Measurements from ENCODE around the gene ZHX3.

The ZHX3 gene

GRCh38 chr20:41347523-41348429 is 30.2 kb upstream of the ZHX3 start:
- FAIRE-seq (no peak), DNase-seq (ENCODE audit: insufficient read length, low spot score) (no peak)
- TF ChIP-seq SPI1 (IDR thresholded peaks at IDR 0.05; ENCODE audit: low read depth, low read length) (no peak), POU2F2 (IDR thresholded peaks at IDR 0.05; ENCODE audit: low read depth, low read length) (no peak), POLR2AphosphoS5 (IDR thresholded peaks at IDR 0.05; ENCODE audit: low read depth, low read length) (no peak), PAX5 (IDR thresholded peaks at IDR 0.05; ENCODE audit: insufficient read depth, low read length, severe bottlenecking) (no peak), TAF1 (IDR thresholded peaks at IDR 0.05; ENCODE audit: low read depth, low read length) (no peak), POLR2A (IDR thresholded peaks at IDR 0.05; ENCODE audit: low read depth, low read length) (no peak)

GRCh38 chr20:41345729-41346067 is 28.2 kb upstream of the ZHX3 start:
- FAIRE-seq, result no peak
- DNase-seq (ENCODE audit: insufficient read length, low spot score), result no peak
- TF ChIP-seq TAF1 (IDR thresholded peaks at IDR 0.05; ENCODE audit: low read depth, low read length), result no peak
- no peak for TF ChIP-seq PAX5 (IDR thresholded peaks at IDR 0.05; ENCODE audit: insufficient read depth, low read length, severe bottlenecking)

GRCh38 chr20:41344938-41345728 is 27.6 kb upstream of the ZHX3 start:
- DNase-seq (ENCODE audit: insufficient read length, low spot score), result no peak
- TF ChIP-seq TAF1 (IDR thresholded peaks at IDR 0.05; ENCODE audit: low read depth, low read length) (no peak), POLR2AphosphoS5 (IDR thresholded peaks at IDR 0.05; ENCODE audit: low read depth, low read length) (no peak), POLR2A (IDR thresholded peaks at IDR 0.05; ENCODE audit: low read depth, low read length) (no peak), POU2F2 (IDR thresholded peaks at IDR 0.05; ENCODE audit: low read depth, low read length) (no peak), SPI1 (IDR thresholded peaks at IDR 0.05; ENCODE audit: low read depth, low read length) (no peak), PAX5 (IDR thresholded peaks at IDR 0.05; ENCODE audit: insufficient read depth, low read length, severe bottlenecking) (no peak)

GRCh38 chr20:41344477-41344876 is 26.9 kb upstream of the ZHX3 start:
- TF ChIP-seq POLR2A (IDR thresholded peaks at IDR 0.05; ENCODE audit: low read depth, low read length), result no peak
- no peak for TF ChIP-seq TAF1 (IDR thresholded peaks at IDR 0.05; ENCODE audit: low read depth, low read length)
- no peak for TF ChIP-seq POU2F2 (IDR thresholded peaks at IDR 0.05; ENCODE audit: low read depth, low read length)
- TF ChIP-seq POLR2AphosphoS5 (IDR thresholded peaks at IDR 0.05; ENCODE audit: low read depth, low read length), result no peak
- TF ChIP-seq SPI1 (IDR thresholded peaks at IDR 0.05; ENCODE audit: low read depth, low read length), result no peak
- TF ChIP-seq PAX5 (IDR thresholded peaks at IDR 0.05; ENCODE audit: insufficient read depth, low read length, severe bottlenecking), result no peak
- DNase-seq (ENCODE audit: insufficient read length, low spot score) (no peak), FAIRE-seq (no peak)

More at GRCh38 chr20:41344938-41345728, 27.6 kb upstream of the ZHX3 start:
- FAIRE-seq, result no peak

GRCh38 chr20:41342474-41343464 is 25.2 kb upstream of the ZHX3 start:
- no peak for FAIRE-seq
- no peak for TF ChIP-seq PAX5 (IDR thresholded peaks at IDR 0.05; ENCODE audit: insufficient read depth, low read length, severe bottlenecking)
- no peak for TF ChIP-seq POU2F2 (IDR thresholded peaks at IDR 0.05; ENCODE audit: low read depth, low read length)
- no peak for TF ChIP-seq POLR2A (IDR thresholded peaks at IDR 0.05; ENCODE audit: low read depth, low read length)
- TF ChIP-seq TAF1 (IDR thresholded peaks at IDR 0.05; ENCODE audit: low read depth, low read length), result no peak
- no peak for TF ChIP-seq SPI1 (IDR thresholded peaks at IDR 0.05; ENCODE audit: low read depth, low read length)
- no peak for TF ChIP-seq POLR2AphosphoS5 (IDR thresholded peaks at IDR 0.05; ENCODE audit: low read depth, low read length)
- DNase-seq (ENCODE audit: insufficient read length, low spot score), result no peak

GRCh38 chr20:41340327-41341055 is 23.0 kb upstream of the ZHX3 start, which contains the start of gene LPIN3:
LPIN3 (plus strand) TSS chr20:41340821; CDS start chr20:41345804, 4,983 bp downstream.
- no peak for TF ChIP-seq TAF1 (IDR thresholded peaks at IDR 0.05; ENCODE audit: low read depth, low read length)
- no peak for TF ChIP-seq POLR2AphosphoS5 (IDR thresholded peaks at IDR 0.05; ENCODE audit: low read depth, low read length)
- FAIRE-seq (peak; percentile 64), DNase-seq (ENCODE audit: insufficient read length, low spot score) (peak; percentile 69)

GRCh38 chr20:41339957-41340326 is 22.4 kb upstream of the ZHX3 start:
- no peak for TF ChIP-seq PAX5 (IDR thresholded peaks at IDR 0.05; ENCODE audit: insufficient read depth, low read length, severe bottlenecking)
- TF ChIP-seq TAF1 (IDR thresholded peaks at IDR 0.05; ENCODE audit: low read depth, low read length), result no peak
- TF ChIP-seq POU2F2 (IDR thresholded peaks at IDR 0.05; ENCODE audit: low read depth, low read length), result no peak; the same call in 1 of the 2 replicates
- TF ChIP-seq POLR2AphosphoS5 (IDR thresholded peaks at IDR 0.05; ENCODE audit: low read depth, low read length), result no peak
- no peak for TF ChIP-seq SPI1 (IDR thresholded peaks at IDR 0.05; ENCODE audit: low read depth, low read length)
- no peak for TF ChIP-seq POLR2A (IDR thresholded peaks at IDR 0.05; ENCODE audit: low read depth, low read length)
- peak; percentile 96 for FAIRE-seq

GRCh38 chr20:41336711-41337492 is 19.4 kb upstream of the ZHX3 start:
- DNase-seq (ENCODE audit: insufficient read length, low spot score), result no peak
- no peak for FAIRE-seq
- TF ChIP-seq PAX5 (IDR thresholded peaks at IDR 0.05; ENCODE audit: insufficient read depth, low read length, severe bottlenecking) (no peak), POLR2A (IDR thresholded peaks at IDR 0.05; ENCODE audit: low read depth, low read length) (no peak), SPI1 (IDR thresholded peaks at IDR 0.05; ENCODE audit: low read depth, low read length) (no peak), POLR2AphosphoS5 (IDR thresholded peaks at IDR 0.05; ENCODE audit: low read depth, low read length) (no peak), TAF1 (IDR thresholded peaks at IDR 0.05; ENCODE audit: low read depth, low read length) (no peak), POU2F2 (IDR thresholded peaks at IDR 0.05; ENCODE audit: low read depth, low read length) (no peak)

More at GRCh38 chr20:41339957-41340326, 22.4 kb upstream of the ZHX3 start:
- DNase-seq (ENCODE audit: insufficient read length, low spot score), result peak; percentile 85

Data from GM12891 (cell line).